ENCODE measurements around the gene DNAH14.

Gene DNAH14

DNA sequence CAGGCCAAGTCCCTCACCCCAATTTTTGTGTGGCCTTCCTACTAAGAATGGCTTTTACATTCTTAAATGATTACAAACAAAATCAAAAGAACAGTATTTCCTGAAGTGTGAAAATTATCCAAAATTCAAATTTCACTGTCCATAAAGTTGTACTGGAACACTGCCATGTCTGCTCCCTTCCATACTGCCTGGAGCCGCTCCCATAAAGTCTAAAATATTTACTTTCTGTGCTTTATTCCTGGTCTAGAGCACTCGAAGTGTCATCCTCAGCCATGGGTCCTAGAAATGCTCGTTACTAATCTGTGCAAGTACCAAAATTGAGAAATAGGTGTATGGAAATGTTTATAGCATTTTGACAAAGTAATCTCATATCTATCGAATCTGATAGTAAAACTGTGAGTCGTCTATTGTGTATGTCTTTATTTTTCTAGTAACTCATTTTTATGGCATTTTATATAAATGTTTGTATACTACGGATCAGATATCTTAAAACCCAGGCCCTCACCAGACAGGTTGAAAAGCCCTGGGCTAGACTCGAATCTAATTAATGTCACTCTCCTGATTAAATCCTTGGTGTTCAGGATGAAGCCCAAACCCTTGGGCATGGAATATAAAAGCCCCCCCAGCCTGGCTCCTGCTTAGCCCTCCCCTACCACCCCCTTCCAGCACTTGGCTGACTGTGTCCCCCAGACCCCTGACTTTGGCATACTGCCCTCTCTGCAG lies 493.5 kb downstream of the DNAH14 start:
- no peak overlapping the region for H3K4me3 ChIP-seq (ENCODE audit: low read depth, low read length)
- peaks cover 8% of the 10 kb centered on the region for H3K79me2 ChIP-seq
- H3K9me3 ChIP-seq (ENCODE audit: control insufficient read depth, low read length), result no peaks in the 10 kb centered on the region
- H3K4me1 ChIP-seq, result no peaks in the 10 kb centered on the region
- no peak overlapping the region for H2AFZ ChIP-seq
- no peak overlapping the region for H3K4me2 ChIP-seq (ENCODE audit: low read length)
- no peak overlapping the region for H3K27ac ChIP-seq
- TF ChIP-seq, protein P1, sequence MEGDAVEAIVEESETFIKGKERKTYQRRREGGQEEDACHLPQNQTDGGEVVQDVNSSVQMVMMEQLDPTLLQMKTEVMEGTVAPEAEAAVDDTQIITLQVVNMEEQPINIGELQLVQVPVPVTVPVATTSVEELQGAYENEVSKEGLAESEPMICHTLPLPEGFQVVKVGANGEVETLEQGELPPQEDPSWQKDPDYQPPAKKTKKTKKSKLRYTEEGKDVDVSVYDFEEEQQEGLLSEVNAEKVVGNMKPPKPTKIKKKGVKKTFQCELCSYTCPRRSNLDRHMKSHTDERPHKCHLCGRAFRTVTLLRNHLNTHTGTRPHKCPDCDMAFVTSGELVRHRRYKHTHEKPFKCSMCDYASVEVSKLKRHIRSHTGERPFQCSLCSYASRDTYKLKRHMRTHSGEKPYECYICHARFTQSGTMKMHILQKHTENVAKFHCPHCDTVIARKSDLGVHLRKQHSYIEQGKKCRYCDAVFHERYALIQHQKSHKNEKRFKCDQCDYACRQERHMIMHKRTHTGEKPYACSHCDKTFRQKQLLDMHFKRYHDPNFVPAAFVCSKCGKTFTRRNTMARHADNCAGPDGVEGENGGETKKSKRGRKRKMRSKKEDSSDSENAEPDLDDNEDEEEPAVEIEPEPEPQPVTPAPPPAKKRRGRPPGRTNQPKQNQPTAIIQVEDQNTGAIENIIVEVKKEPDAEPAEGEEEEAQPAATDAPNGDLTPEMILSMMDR (IDR thresholded peaks at IDR 0.05), result no peak
- H3K36me3 ChIP-seq (ENCODE audit: control insufficient read depth, insufficient read depth, low read length), result no peaks in the 10 kb centered on the region
- no peak overlapping the region for H3K9ac ChIP-seq
- H3K27me3 ChIP-seq (ENCODE audit: control insufficient read depth, insufficient read depth, low read length), result no peaks in the 10 kb centered on the region

DNA sequence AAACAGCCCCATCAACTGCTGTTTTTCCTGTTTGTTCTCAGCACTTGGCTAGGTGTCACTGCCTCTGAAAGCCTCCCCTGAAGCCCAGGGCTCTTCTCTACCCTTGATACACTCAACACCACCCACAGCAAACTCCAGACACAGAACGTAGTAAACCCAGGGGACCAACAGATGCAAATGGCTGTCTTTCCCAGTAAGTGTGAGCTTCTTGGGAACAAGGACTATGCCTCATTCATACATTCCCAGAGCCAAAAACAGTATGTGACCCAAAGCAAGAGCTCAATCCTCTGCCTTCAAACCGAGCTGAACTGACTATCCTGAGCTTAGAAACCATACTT lies 494.0 kb downstream of the DNAH14 start:
- no peak overlapping the region for H3K27ac ChIP-seq
- no peaks in the 10 kb centered on the region for H3K4me1 ChIP-seq
- H3K9ac ChIP-seq, result no peak overlapping the region
- TF ChIP-seq, protein P1 (IDR thresholded peaks at IDR 0.05), result no peak
- H3K9me3 ChIP-seq (ENCODE audit: control insufficient read depth, low read length), result no peaks in the 10 kb centered on the region
- no peaks in the 10 kb centered on the region for H3K36me3 ChIP-seq (ENCODE audit: control insufficient read depth, insufficient read depth, low read length)
- no peak overlapping the region for H3K4me3 ChIP-seq (ENCODE audit: low read depth, low read length)
- H3K27me3 ChIP-seq (ENCODE audit: control insufficient read depth, insufficient read depth, low read length), result no peaks in the 10 kb centered on the region
- H3K79me2 ChIP-seq, result peaks cover 8% of the 10 kb centered on the region
- no peak overlapping the region for H2AFZ ChIP-seq
- H3K4me2 ChIP-seq (ENCODE audit: low read length), result no peak overlapping the region

DNA sequence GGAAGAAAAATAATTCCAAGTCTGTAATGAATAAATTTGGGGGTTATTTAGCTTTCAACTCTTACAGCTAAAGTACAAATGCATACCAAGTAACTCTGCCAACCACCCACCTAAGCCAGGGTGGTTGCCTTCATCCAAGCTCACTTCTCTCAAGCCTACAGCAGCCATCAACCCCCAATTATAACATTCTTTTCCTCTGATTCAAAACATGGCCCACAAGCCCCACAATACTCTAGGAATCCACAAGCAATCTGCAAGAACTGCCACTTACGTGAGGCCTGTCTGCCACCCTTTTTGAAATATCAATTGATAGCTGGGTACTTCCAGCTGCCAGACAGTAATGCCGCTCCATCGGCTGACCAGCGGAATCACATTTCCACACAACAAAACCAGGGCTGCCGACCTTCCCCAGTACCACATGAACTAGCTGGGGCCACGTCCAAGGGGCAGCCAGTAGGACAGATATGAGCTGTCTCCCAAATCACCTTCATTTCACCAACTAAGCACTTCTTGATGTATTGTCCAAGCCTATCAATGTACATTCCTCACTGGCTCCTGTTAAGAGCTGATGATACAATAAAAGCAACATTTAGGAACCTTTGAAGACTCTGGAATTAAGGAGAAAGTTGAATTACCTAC lies 495.2 kb downstream of the DNAH14 start:
- Histone ChIP-seq H3K9me3 (ENCODE audit: control insufficient read depth, low read length) (no peaks in the 10 kb centered on the region), H3K27me3 (ENCODE audit: control insufficient read depth, insufficient read depth, low read length) (no peaks in the 10 kb centered on the region), H3K9ac (no peak overlapping the region), H3K27ac (no peak overlapping the region), H3K4me3 (ENCODE audit: low read depth, low read length) (no peak overlapping the region), H3K4me1 (no peaks in the 10 kb centered on the region), H3K4me2 (ENCODE audit: low read length) (no peak overlapping the region), H3K79me2 (peaks cover 8% of the 10 kb centered on the region), H3K36me3 (ENCODE audit: control insufficient read depth, insufficient read depth, low read length) (no peaks in the 10 kb centered on the region), H2AFZ (no peak overlapping the region)
- TF ChIP-seq, protein P1 (IDR thresholded peaks at IDR 0.05), result no peak

DNA sequence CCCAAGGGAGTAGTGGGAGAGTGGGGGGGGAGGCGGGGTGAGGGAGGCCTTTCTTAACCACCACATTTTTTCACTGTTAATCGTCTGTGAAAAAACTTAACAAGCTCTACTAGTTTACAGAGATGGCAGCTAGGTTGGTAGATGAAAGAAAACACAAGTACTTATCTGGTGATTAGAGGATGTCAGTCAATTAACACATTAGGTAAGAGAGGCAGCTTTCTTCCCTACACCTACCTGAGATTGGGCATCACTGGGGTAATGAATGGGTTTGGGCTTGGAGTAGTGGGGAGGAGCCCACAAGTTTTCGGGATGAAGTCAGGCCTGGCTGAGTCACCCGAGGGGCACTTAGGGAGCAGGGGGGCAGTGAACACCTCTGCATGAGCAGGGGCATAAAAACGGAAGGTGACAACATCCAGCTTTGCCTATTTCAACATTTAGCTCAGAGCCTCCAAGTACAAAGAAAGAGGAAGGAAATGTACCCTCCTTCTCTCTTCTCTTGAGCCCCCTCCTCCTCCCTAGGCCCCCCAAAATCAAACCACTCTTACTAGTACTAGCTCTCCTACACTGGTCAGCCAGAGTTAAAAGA lies 495.8 kb downstream of the DNAH14 start:
- H3K9me3 ChIP-seq (ENCODE audit: control insufficient read depth, low read length), result no peaks in the 10 kb centered on the region
- no peak overlapping the region for H3K27ac ChIP-seq
- H3K36me3 ChIP-seq (ENCODE audit: control insufficient read depth, insufficient read depth, low read length), result no peaks in the 10 kb centered on the region
- no peak overlapping the region for H2AFZ ChIP-seq
- H3K4me1 ChIP-seq, result no peaks in the 10 kb centered on the region
- no peak overlapping the region for H3K4me2 ChIP-seq (ENCODE audit: low read length)
- H3K27me3 ChIP-seq (ENCODE audit: control insufficient read depth, insufficient read depth, low read length), result no peaks in the 10 kb centered on the region
- no peak overlapping the region for H3K9ac ChIP-seq
- no peak overlapping the region for H3K4me3 ChIP-seq (ENCODE audit: low read depth, low read length)
- H3K79me2 ChIP-seq, result peaks cover 8% of the 10 kb centered on the region
- TF ChIP-seq, protein P1 (IDR thresholded peaks at IDR 0.05), result no peak
